OCI-LY3 (cell line): ENCODE measurements around the gene ARL6IP4.

ENCODE experiments used
- CTCF ChIP-seq: fragments of 200-600, 300-600 bp; sonication (generic); IDR thresholded peaks from 2 replicates; pipeline ENCODE4 v1.5.1; 2014; ENCODE audit warnings: antibody characterized with exemption, low read length, low read depth
- EZH2phosphoT487 ChIP-seq: fragments of 200-600 bp; shearing (Covaris generic); IDR thresholded peaks from 2 replicates; pipeline ENCODE4 v1.6.1; 2018; ENCODE audit warnings: antibody characterized with exemption, mixed run types, low read depth

GRCh38 chr12:122992386-122992785 is 11.9 kb downstream of the ARL6IP4 start:
- TF ChIP-seq CTCF (no peak), EZH2phosphoT487 (no peak)
